GM12801 (cell line): ENCODE measurements around the gene EPN1.
A peak's percentile ranks its signal among the peaks of the same experiment; 100 is the strongest.

ENCODE experiments used
- CTCF ChIP-seq: IDR thresholded peaks from one replicate; pipeline ENCODE4 v1.5.1; 2011; ENCODE audit warnings: control low read depth; ENCODE audit not compliant: insufficient read length; ENCODE audit errors: extremely low read depth

The EPN1 gene

DNA sequence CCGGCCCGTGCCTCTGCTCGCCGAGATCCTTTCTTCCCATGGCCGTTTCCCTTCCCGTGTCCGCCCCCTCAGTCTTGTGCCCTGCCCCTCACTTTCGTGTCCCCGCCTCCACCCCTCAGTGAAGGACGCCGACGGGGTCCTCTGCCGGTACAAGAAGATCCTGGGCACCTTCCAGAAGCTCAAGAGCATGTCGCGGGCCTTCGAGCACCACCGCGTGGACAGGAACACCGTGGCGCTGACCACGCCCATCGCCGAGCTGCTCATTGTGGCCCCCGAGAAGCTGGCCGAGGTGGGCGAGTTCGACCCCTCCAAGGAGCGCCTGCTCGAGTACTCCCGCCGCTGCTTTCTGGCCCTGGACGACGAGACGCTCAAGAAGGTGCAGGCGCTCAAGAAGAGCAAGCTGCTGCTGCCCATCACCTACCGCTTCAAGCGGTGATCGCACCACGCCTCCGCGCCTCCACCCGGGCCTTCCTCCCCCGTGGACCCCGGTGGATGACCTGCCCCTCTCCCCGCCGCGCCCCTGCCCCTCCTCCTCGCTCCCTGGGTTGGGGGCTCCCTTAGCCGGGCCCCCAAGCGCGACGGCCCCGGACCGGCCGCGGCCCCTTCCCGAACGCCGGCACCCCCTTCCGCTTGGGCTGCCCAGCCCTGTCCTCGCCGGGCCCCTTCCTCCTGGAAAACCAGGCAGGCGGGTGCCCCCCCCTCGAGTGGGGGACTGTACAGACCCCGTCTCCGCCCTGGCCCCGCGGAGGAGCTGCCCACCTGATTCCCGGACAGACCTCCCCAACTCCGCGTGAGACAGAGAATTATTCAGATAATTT is 22.5 kb upstream of the EPN1 start:
- no peak for TF ChIP-seq CTCF

DNA sequence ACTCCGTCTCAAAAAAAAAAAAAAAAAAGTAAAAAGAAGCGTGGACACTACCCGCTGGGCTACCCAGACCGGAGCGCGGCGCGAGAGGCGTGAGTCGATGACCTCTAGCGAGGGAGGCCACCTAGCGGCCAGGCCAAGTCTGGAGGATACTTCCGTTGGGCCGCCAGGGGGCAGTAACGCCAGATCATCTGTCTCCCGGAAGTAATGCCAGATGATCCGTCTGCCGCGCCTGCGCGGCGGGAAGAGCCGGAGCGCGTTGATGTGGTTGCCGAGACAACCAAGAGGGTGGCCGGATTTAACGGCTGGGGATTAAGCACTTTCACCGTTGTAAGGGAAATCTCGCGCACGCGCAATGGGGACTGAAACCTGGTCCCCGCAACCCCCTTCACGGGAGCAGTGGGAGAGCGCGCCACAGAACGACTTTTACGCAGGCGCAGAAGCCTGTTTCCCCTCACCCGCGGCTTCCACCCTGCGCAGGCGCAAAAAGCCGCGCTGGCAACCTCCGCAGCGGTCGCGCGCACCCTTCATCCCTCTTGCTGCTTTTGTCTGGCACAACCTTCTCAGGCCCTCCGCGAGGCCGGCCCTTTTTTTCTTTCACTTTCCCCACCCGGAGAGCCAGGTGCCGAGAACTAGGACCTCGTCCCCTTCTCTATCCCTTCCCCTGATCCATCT is 21.2 kb upstream of the EPN1 start:
- peak; percentile 99 for TF ChIP-seq CTCF

DNA sequence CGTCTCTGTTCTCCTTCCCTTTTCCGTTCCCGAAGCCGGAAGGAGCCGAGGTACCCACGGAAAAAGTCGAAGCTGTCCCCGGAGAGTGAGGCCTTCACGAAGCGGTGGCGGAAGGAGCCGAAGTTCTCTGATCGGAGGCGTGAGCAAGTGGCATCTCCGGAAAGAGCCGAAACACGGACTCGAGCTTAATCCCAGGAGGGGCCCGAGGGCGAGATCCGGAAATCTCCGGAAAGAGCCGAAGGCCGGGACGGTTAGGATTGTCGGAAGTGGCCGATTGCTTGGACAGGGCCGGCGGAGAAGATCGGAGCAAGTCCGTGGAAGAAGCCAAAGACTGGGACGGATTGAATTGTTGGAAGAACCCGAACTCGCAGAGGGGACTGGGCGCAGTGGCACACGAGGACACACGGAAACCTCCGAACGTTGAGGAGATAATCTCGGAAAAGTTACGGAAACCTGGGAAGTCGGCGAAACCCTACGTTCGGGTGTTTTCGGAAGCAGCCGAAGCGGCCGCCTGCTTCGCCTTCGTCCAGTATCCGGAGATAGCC is 20.6 kb upstream of the EPN1 start:
- no peak for TF ChIP-seq CTCF

- no peak for TF ChIP-seq CTCF
These were observed 20.0 kb upstream of the EPN1 start, which contains the start of gene U2AF2 for GRCh38 chr19:55654868-55655647. U2AF2 (plus strand) TSS chr19:55655035; CDS start chr19:55655105, 70 bp downstream.

- TF ChIP-seq CTCF = no peak
These were observed 19.4 kb upstream of the EPN1 start for GRCh38 chr19:55655648-55656040.

DNA sequence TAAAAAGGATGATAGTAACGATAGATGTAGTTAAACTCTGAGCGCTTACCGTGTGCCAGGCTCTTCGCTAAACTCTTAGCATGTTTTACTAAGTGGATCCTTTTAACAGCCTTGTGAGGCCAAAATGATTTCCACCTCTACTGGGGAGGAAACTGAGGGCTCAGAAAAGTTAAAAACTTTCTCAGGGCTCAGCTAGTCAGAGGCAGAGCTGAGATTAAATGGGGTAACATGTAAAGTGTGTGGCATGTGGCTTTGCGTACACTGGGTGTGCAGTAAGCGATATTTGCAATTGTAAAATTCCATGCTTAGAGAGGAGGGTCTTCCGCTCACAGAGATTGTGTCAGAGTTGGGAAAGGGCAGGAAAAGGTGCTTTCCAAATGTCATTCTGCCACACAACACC is 18.5 kb upstream of the EPN1 start:
- no peak for TF ChIP-seq CTCF

GRCh38 chr19:55656988-55657747 is 17.9 kb upstream of the EPN1 start:
- no peak for TF ChIP-seq CTCF
